Measurements from ENCODE around the gene FAM47E. TPM values are rescaled to one million over a fixed set of nuclear protein-coding genes. Genes with fewer than 3 reads are reported as not detected.

Gene FAM47E
- total and polyA plus RNA-seq, 2 donors from 2014 or later = 10.4 to 15.0 TPM

DNA sequence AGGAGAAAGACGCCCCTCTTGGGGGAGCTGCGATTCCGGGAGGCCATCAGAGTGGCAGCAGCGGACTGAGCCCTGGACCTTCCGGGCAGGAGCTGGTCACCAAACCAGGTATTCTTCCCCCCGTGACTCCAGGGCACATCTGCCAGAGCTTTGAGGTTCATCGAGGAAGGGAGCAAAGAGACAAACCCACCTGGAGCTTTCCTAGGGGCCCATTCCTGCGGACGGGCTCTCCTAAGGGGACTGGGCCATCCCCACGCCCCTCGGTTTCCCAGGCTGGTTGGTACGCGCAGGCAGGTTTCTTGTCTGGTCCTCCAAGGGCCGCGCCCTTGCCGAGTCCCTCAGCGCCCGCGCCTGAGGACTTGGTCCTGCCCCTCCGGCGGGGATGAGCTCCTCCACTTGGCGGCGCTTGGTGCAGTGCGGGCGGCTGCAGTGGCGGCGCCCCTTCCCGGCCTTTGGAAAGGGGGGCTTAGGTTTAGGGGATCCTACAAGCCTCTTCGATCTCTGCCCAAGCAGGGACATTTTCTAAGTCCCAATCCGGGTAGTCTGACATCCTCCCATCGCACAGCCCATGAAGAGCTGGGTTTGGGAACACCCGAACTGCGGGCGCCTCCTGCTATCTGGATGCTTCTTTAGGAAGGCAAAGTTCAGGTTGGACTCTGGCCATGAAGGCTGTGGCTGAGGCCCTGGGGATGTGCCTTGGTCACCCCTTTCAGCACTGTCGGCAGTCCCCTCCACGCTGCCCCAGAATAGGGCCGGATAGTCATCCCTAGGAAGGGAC lies 55.5 kb downstream of the FAM47E start:
- DNase-seq (peak; percentile 47 to 84 (median 64)), FAIRE-seq (no peak)
- no peaks in the 10 kb centered on the region for H3K27me3 ChIP-seq (ENCODE audit: control insufficient read depth, insufficient read depth, low read length)
- TF ChIP-seq, protein P1, sequence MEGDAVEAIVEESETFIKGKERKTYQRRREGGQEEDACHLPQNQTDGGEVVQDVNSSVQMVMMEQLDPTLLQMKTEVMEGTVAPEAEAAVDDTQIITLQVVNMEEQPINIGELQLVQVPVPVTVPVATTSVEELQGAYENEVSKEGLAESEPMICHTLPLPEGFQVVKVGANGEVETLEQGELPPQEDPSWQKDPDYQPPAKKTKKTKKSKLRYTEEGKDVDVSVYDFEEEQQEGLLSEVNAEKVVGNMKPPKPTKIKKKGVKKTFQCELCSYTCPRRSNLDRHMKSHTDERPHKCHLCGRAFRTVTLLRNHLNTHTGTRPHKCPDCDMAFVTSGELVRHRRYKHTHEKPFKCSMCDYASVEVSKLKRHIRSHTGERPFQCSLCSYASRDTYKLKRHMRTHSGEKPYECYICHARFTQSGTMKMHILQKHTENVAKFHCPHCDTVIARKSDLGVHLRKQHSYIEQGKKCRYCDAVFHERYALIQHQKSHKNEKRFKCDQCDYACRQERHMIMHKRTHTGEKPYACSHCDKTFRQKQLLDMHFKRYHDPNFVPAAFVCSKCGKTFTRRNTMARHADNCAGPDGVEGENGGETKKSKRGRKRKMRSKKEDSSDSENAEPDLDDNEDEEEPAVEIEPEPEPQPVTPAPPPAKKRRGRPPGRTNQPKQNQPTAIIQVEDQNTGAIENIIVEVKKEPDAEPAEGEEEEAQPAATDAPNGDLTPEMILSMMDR (IDR thresholded peaks at IDR 0.05; ENCODE audit: borderline replicate concordance, extremely low read depth, insufficient read depth) = peak; percentile 33
- no peaks in the 10 kb centered on the region for H3K36me3 ChIP-seq (ENCODE audit: control insufficient read depth in 2 of 3, insufficient read depth in 3 of 3, low read length in 3 of 3)
- intact Hi-C loops (cut with DNase I) = no loop called here
- H3K4me3 ChIP-seq (ENCODE audit: low read length in 3 of 3) = peak overlapping the region; percentile 64 to 79 (median 68)
- peak overlapping the region; percentile 21 to 82 (median 61) for H3K9ac ChIP-seq (ENCODE audit: low read length in 3 of 3)
- H3K27ac ChIP-seq (ENCODE audit: low read depth in 2 of 2, low read length in 2 of 2) = peak overlapping the region; percentile 32 to 75
- H3K9me3 ChIP-seq (ENCODE audit: control insufficient read depth in 2 of 3, insufficient read depth in 1 of 3, low read length in 3 of 3) = no peaks in the 10 kb centered on the region
- H3K4me1 ChIP-seq (ENCODE audit: control insufficient read depth in 2 of 3, insufficient read depth in 2 of 3, low read depth in 1 of 3, low read length in 3 of 3) = peaks cover 0 to 23% (median 4%) of the 10 kb centered on the region in 3 donors

DNA sequence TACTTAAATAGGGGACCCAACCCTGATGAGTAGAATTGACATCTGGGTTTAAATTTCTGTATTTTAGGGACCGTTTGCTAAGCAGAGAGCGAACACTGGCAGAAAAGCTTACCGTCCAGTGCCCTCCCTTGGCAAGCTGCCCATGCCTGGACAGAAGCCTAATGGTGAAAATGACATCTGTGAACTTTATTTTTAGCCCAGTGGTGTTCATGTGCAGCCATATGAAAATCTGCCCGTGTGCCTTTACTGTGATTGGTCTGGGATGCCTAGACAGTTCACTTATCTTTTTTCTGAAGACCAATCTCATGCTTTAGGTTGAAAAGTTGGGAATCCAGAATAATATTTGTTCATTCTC lies 56.1 kb downstream of the FAM47E start:
- Histone ChIP-seq H3K9ac (ENCODE audit: low read length in 3 of 3) (no peak overlapping the region), H3K27me3 (ENCODE audit: control insufficient read depth, insufficient read depth, low read length) (no peaks in the 10 kb centered on the region), H3K27ac (ENCODE audit: low read depth in 2 of 2, low read length in 2 of 2) (peak overlapping the region in 1 of 2 donors; percentile 75), H3K4me1 (ENCODE audit: control insufficient read depth in 2 of 3, insufficient read depth in 2 of 3, low read depth in 1 of 3, low read length in 3 of 3) (peaks cover 0 to 23% (median 4%) of the 10 kb centered on the region in 3 donors), H3K36me3 (ENCODE audit: control insufficient read depth in 2 of 3, insufficient read depth in 3 of 3, low read length in 3 of 3) (no peaks in the 10 kb centered on the region), H3K9me3 (ENCODE audit: control insufficient read depth in 2 of 3, insufficient read depth in 1 of 3, low read length in 3 of 3) (no peaks in the 10 kb centered on the region), H3K4me3 (ENCODE audit: low read length in 3 of 3) (peak overlapping the region in 2 of 3 donors; percentile 64 to 79)
- intact Hi-C loops (cut with DNase I) = no loop called here
- TF ChIP-seq, protein P1 (IDR thresholded peaks at IDR 0.05; ENCODE audit: borderline replicate concordance, extremely low read depth, insufficient read depth) = no peak
- DNase-seq (peak in 1 of 5 donors; percentile 3), FAIRE-seq (no peak)

DNA sequence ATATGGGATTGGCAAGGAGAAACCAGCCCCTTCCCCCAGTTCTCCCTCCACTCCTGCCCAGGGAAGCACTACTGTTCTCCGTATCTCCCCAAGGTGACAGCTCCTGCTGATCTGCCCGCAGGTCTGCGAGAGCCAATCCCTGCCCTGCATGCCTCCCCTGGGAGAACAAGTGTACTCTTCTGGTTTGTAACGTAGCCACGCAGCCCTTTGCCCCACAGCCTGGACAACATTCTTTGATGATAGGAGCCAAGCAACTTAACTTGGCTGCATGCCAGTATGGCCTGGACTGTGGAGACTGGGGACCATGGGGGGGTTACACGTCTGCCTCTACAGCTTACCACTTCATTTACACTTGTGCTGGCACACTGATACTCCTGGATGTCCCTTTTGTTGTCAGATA lies 57.0 kb downstream of the FAM47E start:
- H3K4me1 ChIP-seq (ENCODE audit: control insufficient read depth in 2 of 3, insufficient read depth in 2 of 3, low read depth in 1 of 3, low read length in 3 of 3) = peaks cover 0 to 23% (median 4%) of the 10 kb centered on the region in 3 donors
- H3K9ac ChIP-seq (ENCODE audit: low read length in 3 of 3) = no peak overlapping the region
- intact Hi-C loops (cut with DNase I) = no loop called here
- no peaks in the 10 kb centered on the region for H3K27me3 ChIP-seq (ENCODE audit: control insufficient read depth, insufficient read depth, low read length)
- peak overlapping the region in 1 of 2 donors; percentile 7 for H3K27ac ChIP-seq (ENCODE audit: low read depth in 2 of 2, low read length in 2 of 2)
- TF ChIP-seq, protein P1 (IDR thresholded peaks at IDR 0.05; ENCODE audit: borderline replicate concordance, extremely low read depth, insufficient read depth) = no peak
- no peak for FAIRE-seq
- DNase-seq = peak in 4 of 5 donors; percentile 15 to 54 (median 32)
- H3K9me3 ChIP-seq (ENCODE audit: control insufficient read depth in 2 of 3, insufficient read depth in 1 of 3, low read length in 3 of 3) = no peaks in the 10 kb centered on the region
- H3K4me3 ChIP-seq (ENCODE audit: low read length in 3 of 3) = peak overlapping the region in 1 of 3 donors; percentile 30
- no peaks in the 10 kb centered on the region for H3K36me3 ChIP-seq (ENCODE audit: control insufficient read depth in 2 of 3, insufficient read depth in 3 of 3, low read length in 3 of 3)

Data from kidney (tissue), 14 donors.